ENCODE results near the gene YARS1.
"Not testable (repeated sequence)": the region's sequence is repeated elsewhere in the genome, so short reads cannot be mapped to it uniquely, and the experiment has no call there.

YARS1 gene

GRCh38 chr1:32816676-32817158, 441 bp downstream of the YARS1 start:
- DNase-seq, result peak; percentile 45

DNA sequence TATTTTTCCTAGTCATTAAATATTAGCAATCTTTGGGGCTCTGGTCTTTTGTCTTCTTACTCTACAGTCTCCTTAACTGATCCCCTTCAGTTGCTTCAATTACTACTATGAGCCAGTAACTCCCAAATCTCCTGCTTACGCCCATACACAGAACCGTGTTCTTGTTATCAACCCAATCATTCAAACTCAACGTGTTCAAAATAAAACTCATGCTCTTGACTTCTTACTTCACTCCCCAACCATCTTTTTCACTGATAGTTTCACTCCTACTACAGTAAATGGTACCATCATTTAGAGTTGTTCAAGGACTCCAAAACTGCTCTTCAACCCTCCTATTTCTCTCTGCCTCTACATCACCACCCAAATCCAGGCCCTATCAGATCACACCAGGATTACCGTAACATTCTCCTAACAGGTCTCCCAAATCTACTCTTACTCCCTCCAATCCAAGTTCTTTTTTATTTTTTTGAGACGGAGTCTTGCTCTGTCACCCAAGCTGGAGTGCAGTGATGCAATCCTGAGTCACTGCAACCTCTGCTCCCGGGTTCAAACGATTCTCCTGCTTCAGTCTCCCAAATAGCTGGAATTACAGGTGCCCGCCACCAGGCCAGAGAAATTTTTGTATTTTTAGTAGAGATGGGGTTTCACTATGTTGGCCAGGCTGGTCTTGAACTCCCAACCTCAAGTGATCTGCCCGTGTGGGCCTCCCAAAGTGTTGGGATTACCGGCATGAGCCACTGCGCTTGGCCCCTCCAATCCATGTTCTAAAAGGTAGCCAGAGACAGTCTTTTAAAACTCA, 3.0 kb downstream of the YARS1 start:
- no peak for DNase-seq

GRCh38 chr1:32811917-32812316, 5.2 kb downstream of the YARS1 start:
- DNase-seq, result no peak

- no peak for DNase-seq
Measured at GRCh38 chr1:32811265-32811664, 5.9 kb downstream of the YARS1 start.

GRCh38 chr1:32810358-32810757, 6.8 kb downstream of the YARS1 start:
- DNase-seq, result no peak

- no peak for DNase-seq
Measured at GRCh38 chr1:32808580-32808979, 8.6 kb downstream of the YARS1 start.

DNA sequence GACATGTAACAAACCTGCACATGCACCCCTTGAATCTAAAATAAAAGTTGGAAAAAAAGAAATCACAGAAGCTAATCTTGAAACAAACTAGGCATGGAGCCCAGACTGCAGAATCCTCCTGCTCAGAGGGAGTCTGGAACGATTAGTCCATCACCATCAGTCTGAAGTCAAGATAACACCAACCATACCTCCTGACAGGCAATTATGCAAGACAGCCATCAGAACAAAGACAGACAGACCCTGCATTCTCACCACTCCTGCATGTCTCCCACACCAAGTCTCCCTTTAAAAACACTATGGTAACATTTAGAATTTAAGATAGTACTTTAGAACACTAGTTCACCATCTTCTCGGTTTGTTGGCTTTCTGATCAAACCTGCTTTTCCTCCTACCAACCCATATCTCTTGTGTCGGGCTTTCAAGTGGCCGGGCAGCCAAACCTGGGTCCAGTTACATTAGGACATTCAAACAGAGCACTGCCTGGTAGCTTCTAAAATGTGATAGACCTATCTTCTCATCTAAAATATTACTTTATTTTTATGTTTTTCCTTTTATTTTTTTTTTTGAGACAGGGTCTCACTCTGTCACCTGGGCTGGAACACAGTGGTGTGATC, 10.1 kb downstream of the YARS1 start:
- no peak for DNase-seq

DNA sequence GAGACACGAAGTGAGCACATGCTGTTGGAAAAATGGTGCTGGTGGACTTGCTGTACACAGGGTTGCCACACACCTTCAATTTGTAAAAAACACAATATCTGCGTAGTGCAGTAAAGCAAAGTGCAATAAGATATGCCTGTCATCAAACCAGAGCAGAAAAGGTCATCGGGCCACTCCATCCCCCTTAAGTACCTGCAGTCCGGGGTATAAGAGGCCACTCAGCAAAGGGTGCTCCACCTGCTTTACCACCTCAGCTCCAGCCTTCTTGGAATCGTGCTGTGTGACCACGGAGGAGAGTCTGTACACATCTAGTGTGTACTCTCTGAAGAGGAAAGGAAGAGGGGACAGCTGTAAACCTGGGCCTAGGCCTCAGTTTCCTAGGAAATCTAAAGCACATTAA, 10.9 kb downstream of the YARS1 start:
- DNase-seq, result no peak

- DNase-seq, result not testable (repeated sequence)
Measured at GRCh38 chr1:32804460-32804859, 12.7 kb downstream of the YARS1 start.

- no peak for DNase-seq
Measured at GRCh38 chr1:32801096-32801715, 16.0 kb downstream of the YARS1 start.

DNA sequence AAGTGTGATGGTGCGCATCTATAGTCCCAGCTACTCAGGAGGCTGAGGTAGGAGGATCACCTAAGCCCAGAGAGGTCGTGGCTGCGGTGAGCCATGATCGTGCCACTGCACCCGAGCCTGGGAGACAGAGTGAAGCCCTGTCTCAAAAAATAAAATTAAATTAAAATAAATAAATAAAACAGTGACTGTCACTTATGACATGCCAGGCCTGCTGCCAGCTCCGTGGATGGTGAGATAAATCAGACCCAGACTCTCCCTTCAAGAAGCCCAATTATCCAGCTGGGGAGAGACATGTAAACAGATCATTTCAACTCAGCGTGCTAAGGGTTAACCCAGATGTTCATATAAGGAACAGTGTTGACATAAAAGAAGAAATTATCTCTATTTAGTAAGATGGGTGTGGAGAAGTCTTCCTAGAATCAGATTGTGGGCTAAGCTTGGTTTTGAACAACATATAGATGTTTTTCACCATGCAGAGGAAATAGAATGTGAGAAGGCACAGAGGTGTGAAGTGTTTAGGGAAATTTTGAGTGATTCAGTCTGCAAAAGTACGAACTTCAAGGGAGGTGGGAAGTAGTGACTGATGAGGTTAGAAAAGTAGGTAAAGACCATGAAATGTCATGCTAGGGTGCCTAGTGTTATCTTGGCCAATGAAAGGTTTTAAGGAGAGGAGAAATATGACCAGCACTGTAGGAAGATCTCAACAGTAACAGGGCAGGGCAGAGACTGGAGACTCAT, 18.3 kb downstream of the YARS1 start:
- no peak for DNase-seq

DNA sequence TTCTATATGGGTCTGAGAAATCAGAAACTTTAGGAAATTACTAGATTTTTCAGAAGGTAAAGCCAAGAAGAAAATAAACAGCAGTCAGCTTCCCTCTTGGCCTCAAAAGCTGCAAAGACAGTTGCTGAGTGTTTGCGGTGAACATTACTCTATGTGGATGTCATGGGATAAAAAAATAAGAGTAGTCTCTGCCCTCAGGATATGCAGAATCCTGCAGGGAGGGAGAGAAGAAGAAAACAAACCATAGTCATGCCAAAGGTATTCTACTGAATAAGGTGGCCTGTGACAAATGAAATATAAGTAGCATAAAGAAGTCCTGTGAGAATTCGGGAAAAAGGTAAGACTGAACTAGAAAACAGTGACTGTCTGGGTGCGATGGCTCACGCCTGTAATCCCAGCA, 19.0 kb downstream of the YARS1 start:
- DNase-seq, result no peak

- DNase-seq, result no peak
Measured at GRCh38 chr1:32797456-32797855, 19.7 kb downstream of the YARS1 start.

DNA sequence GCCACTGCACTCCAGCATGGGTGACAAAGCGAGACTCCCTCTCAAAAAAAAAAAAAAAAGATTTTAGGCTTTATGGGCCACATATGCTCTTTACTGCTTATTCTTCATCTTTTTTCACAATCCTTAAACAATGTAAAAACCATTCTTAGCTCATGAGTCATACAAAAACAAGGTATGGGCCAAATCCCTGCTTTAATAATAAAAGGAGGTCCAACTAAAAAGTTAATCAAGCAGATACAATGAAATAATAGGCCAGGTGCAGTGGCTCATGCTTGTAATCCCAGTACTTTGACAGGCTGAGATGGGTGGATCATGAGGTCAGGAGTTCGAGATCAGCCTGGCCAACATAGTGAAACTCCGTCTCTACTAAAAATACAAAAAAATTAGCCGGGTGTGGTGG, 21.4 kb downstream of the YARS1 start:
- DNase-seq, result not testable (repeated sequence)

DNA sequence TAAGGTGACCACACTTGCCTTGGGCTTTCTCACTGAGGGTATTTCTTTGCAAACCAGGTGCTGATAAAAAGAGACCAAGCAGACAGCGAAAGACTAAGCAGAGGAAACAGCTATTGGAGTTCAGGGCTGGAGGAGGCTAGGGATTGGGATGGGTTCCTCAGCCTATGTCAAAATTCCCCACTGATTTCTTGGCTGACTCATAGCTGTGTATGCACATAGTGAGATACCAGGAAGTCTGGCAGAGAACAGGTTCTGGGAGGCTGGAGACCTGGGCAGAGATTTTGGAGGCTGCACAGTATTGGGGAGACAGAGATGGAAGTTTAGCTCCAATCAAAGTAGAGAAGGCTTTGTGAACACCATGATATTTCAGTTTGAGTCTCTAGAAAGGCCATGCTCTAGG, 25.3 kb downstream of the YARS1 start:
- DNase-seq, result no peak

GRCh38 chr1:32789356-32789755, 27.8 kb downstream of the YARS1 start:
- DNase-seq, result not testable (repeated sequence)

- DNase-seq, result peak; percentile 3
Measured at GRCh38 chr1:32786856-32787255, 30.3 kb downstream of the YARS1 start.

DNA sequence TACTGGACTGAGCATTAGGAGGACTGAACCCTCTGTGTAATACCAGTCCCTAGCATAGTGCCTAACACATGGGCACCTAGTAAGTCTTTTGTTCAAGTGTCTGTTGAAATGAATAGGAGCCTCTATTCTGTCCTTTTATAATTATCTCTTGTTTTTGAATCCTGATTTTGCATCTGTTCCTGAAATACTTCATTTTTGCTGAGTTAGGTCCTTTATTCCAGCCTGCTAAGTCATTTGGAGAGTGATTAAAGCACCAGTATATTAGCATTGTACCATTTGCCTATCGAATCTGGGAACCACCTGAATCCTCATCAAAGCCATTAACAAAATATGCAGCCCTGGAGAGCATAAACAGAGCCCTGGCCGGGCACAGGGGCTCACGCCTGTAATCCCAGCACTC, 32.3 kb downstream of the YARS1 start:
- DNase-seq, result no peak

GRCh38 chr1:32783851-32784250, 33.3 kb downstream of the YARS1 start:
- no peak for DNase-seq

DNA sequence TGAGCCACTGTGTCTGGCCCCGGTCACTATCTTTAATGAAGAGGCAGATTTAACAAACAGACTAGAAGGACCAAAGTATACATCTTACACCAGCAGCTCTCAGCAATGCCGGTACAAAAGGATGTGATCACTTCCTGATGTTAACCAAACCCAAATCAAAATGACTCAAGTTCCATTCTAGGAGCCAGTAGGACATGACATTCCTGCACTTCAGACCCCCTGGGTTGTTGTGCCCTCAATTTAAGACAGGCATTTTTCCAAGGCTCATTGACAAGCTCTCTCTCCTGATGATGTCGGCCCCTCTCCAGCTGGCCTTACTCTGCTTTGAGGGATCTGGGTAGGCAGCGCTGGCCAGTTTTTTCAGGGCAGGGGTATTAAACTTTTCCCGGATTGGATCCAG, 35.1 kb downstream of the YARS1 start:
- peak; percentile 1 for DNase-seq

DNA sequence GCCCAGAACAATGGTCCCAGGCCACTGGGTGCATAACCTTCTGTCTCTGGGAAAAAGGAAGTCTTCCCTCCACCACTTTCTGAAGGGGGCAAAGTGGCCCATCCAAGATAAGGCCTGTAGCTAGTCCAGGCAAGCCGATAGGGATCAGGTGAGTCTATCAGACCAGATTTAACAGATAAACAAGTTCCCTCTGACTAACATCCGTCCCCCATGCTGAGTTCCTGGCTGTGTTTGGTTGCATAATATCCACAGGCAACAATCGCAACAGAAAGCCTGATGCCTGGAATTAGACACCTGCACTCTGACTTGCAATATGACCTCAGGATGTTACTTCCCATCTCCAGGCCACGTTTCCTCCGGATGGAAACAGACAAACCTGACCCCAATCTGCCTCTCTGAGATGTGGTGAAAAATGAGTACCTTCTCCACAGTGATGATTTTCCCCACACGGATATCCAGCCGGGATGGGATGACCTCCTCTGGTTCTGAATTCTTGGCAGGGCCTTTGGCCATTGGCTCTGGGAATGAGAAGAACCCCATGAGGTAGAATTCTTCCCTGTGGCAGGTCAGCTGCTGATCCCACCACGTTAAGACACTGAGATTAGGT, 36.4 kb downstream of the YARS1 start:
- DNase-seq, result no peak

DNA sequence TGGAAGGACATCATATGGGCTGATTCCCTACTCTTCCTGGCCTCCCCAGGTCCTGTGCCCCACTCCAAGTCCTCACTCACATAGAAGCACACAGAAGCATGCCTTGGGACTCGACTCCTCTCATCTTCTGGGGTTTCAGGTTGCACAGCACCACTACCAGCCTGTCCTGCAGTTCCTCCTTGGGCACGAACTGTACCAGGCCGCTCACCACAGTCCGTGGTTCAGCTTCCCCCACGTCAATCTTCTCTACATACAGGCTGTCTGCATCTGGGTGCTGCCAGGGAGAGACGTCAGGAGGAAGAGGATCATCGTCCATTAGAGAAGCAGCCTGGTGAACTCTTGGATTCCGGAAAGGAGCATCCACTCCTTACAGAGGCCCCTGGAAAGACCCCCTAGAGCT, 37.2 kb downstream of the YARS1 start:
- no peak for DNase-seq

DNA sequence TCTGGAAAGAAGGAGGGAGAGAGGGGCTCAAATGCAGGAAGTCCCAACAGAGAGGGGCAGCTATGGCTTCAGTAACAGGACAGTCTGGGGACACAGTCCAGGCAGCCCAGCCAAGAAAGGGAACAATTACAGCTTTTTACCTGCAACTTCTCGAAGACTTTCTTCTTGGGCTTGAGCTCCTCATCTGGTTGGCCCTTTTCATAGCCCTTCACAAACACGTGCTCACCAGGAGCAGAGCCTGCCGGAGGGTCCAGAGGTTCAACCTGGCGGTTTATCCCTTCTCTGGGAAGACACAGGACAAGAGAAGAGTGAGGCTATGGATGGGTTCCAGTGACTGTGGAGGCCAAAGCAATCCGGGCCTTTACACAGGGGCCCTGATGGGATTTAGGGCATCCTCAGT, 37.9 kb downstream of the YARS1 start:
- no peak for DNase-seq
